Esophagus muscularis mucosa (tissue), 4 donors: ENCODE data around the gene HERPUD1. TPM values are rescaled to one million over a fixed set of nuclear protein-coding genes. Genes with fewer than 3 reads are reported as not detected.

Experiments
- DNase-seq: peaks from one replicate; pipeline ENCODE4 v3.0.0-alpha.2; 2017; ENCODE audit errors: extremely low spot score
- H3K27ac ChIP-seq, 4 donors: fragments of 200-600 bp; sonication (generic); replicated peaks in 1 of 4; 1 replicate in 3 of 4; 2 replicates in 1 of 4; pipeline ENCODE4 v1.5.1; 2016 to 2019; ENCODE audit warnings: mild to moderate bottlenecking in 1 of 4
- H3K27me3 ChIP-seq, 4 donors: fragments of 200-600 bp; sonication (generic); one replicate each; pipeline versions ENCODE4 v1.5.1 to v1.6.0; 2016 to 2019
- H3K36me3 ChIP-seq, 4 donors: fragments of 200-600 bp; sonication (generic); one replicate each; pipeline ENCODE4 v1.5.1; 2016 to 2019
- H3K4me1 ChIP-seq, 4 donors: fragments of 200-600 bp; sonication (generic); one replicate each; pipeline ENCODE4 v1.5.1; 2016 to 2019
- H3K4me3 ChIP-seq, 4 donors: fragments of 200-600 bp; sonication (generic); 1 replicate in 2 of 4; 2 replicates in 2 of 4; pipeline ENCODE4 v1.5.1; 2016 to 2019; ENCODE audit warnings: mild to moderate bottlenecking in 4 of 4, moderate library complexity in 1 of 4
- H3K9me3 ChIP-seq, 4 donors: fragments of 200-600 bp; sonication (generic); 1 replicate in 3 of 4; 2 replicates in 1 of 4; pipeline ENCODE4 v1.5.1; 2016 to 2019
- EP300 ChIP-seq: sonication (generic); formaldehyde crosslinking; IDR thresholded peaks from one replicate; pipeline ENCODE4 v1.6.1; 2017; ENCODE audit warnings: antibody characterized with exemption
- POLR2A ChIP-seq: fragments of 450-650 bp; IDR thresholded peaks from one replicate; pipeline ENCODE4 v1.6.1; 2017; ENCODE audit warnings: antibody characterized with exemption, moderate library complexity, mild to moderate bottlenecking, low read depth
- POLR2AphosphoS5 ChIP-seq, 2 donors: sonication (generic); formaldehyde crosslinking; IDR thresholded peaks; one replicate each; pipeline ENCODE4 v1.6.1; 2017; ENCODE audit warnings: antibody characterized with exemption in 2 of 2
- WGBS: methylation state at CpG from one replicate; pipeline ENCODE4 v1.1.5; 2018; 5-methylcytosine and 5-hydroxymethylcytosine counted together
- intact Hi-C: fragments of 100-400 bp; cut with DNase I; formaldehyde crosslinking; loops from one replicate; pipeline ENCODE4 v1.15.1; 2023
- total RNA-seq, 4 donors: library from RNA; depleted of rRNA; stranded (reverse); fragments of >200 nt; gene quantifications; one replicate each; pipeline versions ENCODE4 v1.1.0 to v1.2.1, GENCODE V29; 2016
- TF ChIP-seq, protein P1 (sequence below), 3 experiments: fragments of 200-600 bp in 2 of 3; fragments of 450-650 bp in 1 of 3; sonication (generic) in 2 of 3; IDR thresholded peaks; one replicate each; pipeline ENCODE4 v1.5.1; 2017 to 2019; ENCODE audit warnings: antibody characterized with exemption in 3 of 3, mild to moderate bottlenecking in 2 of 3, moderate library complexity in 1 of 3

HERPUD1 gene
- total RNA-seq, 4 donors from 2014 or later = 64.0 to 99.7 (median 71.5) TPM

GRCh38 chr16:56892705-56893104 is 39.2 kb upstream of the HERPUD1 start:
- H3K9me3 ChIP-seq = no peaks in the 10 kb centered on the region
- DNase-seq = no peak
- WGBS = 83% methylated on average over 4 of the region's 14 CpGs
- no peak overlapping the region for H3K27ac ChIP-seq
- no peaks in the 10 kb centered on the region for H3K4me1 ChIP-seq
- intact Hi-C loops = no loop called here
- no peaks in the 10 kb centered on the region for H3K36me3 ChIP-seq
- no peak for TF ChIP-seq POLR2A
- TF ChIP-seq, protein P1, sequence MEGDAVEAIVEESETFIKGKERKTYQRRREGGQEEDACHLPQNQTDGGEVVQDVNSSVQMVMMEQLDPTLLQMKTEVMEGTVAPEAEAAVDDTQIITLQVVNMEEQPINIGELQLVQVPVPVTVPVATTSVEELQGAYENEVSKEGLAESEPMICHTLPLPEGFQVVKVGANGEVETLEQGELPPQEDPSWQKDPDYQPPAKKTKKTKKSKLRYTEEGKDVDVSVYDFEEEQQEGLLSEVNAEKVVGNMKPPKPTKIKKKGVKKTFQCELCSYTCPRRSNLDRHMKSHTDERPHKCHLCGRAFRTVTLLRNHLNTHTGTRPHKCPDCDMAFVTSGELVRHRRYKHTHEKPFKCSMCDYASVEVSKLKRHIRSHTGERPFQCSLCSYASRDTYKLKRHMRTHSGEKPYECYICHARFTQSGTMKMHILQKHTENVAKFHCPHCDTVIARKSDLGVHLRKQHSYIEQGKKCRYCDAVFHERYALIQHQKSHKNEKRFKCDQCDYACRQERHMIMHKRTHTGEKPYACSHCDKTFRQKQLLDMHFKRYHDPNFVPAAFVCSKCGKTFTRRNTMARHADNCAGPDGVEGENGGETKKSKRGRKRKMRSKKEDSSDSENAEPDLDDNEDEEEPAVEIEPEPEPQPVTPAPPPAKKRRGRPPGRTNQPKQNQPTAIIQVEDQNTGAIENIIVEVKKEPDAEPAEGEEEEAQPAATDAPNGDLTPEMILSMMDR (IDR thresholded peaks at IDR 0.05) = no peak
- TF ChIP-seq POLR2AphosphoS5 (IDR thresholded peaks at IDR 0.05) = no peak
- TF ChIP-seq EP300 = no peak
- no peak overlapping the region for H3K4me3 ChIP-seq
- H3K27me3 ChIP-seq = no peaks in the 10 kb centered on the region

DNA sequence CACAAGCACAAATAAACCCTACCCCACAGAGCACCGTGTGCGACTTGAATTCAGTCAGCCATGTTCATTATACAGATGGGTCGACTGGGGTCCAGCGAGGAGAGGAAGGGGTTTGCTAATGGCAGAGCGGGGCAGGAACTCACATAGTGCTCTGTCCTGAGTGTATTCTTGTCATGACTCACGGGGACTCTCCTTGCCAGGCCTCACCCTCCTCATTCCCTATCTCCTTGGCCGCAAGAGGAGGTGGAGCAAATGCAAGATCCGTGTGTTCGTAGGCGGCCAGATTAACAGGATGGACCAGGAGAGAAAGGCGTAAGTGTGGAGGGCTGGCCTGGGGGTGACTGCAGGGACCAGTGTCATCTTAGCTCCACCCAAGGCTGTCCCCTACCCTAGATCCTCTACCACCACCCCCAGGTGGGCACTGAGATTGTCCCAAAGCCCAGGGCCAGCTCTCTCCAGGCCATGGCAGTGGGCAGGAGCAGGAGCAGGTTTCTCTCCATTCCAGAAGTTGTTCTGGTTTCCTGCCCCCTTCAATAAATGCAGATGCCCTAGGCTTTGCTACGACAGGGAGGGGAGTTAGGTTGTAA is 37.5 kb upstream of the HERPUD1 start:
- H3K4me3 ChIP-seq = no peak overlapping the region
- no peaks in the 10 kb centered on the region for H3K36me3 ChIP-seq
- intact Hi-C loops = no loop called here
- no peak overlapping the region for H3K27ac ChIP-seq
- no peaks in the 10 kb centered on the region for H3K27me3 ChIP-seq
- no peaks in the 10 kb centered on the region for H3K9me3 ChIP-seq
- WGBS = 82% methylated on average over 12 of the region's 12 CpGs
- H3K4me1 ChIP-seq = no peaks in the 10 kb centered on the region
- DNase-seq = no peak
- no peak for TF ChIP-seq POLR2AphosphoS5 (IDR thresholded peaks at IDR 0.05)
- no peak for TF ChIP-seq EP300
- TF ChIP-seq, protein P1 (IDR thresholded peaks at IDR 0.05) = no peak
- no peak for TF ChIP-seq POLR2A

- TF ChIP-seq POLR2A (no peak), EP300 (no peak), POLR2AphosphoS5 (IDR thresholded peaks at IDR 0.05) (no peak)
- TF ChIP-seq, protein P1 (IDR thresholded peaks at IDR 0.05) = no peak
- intact Hi-C loops = no loop called here
- H3K27ac ChIP-seq = no peak overlapping the region
Measured at GRCh38 chr16:56895813-56896212, 36.1 kb upstream of the HERPUD1 start.

DNA sequence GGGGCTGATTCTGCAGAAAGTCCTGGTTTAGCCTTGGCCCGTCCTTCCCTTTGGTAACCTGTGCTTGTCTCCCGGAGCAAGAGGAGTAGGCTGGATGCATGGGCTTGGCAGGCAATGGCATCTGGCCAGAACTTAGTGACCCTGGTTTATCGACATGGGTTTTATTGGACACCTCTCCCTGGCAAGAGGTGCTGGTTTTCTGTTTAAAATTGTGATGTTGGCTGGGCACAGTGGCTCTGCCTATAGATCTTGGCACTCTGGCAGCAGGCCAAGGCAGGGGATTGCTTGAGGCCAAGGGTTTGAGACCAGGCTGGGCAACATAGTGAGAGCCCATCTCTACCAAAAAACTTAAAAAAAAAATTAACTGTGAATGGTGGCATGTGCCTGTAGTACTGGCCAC is 35.7 kb upstream of the HERPUD1 start:
- Histone ChIP-seq H3K4me3 (no peak overlapping the region), H3K9me3 (no peaks in the 10 kb centered on the region), H3K36me3 (no peaks in the 10 kb centered on the region), H3K27ac (no peak overlapping the region), H3K4me1 (no peaks in the 10 kb centered on the region), H3K27me3 (no peaks in the 10 kb centered on the region)
- intact Hi-C loops = no loop called here
- no peak for DNase-seq
- TF ChIP-seq POLR2AphosphoS5 (IDR thresholded peaks at IDR 0.05) (no peak), POLR2A (no peak), EP300 (no peak)
- TF ChIP-seq, protein P1 (IDR thresholded peaks at IDR 0.05) = no peak
- WGBS = 86% methylated on average over 3 of the region's 3 CpGs

More at GRCh38 chr16:56895813-56896212, 36.1 kb upstream of the HERPUD1 start:
- Histone ChIP-seq H3K27me3 (no peaks in the 10 kb centered on the region), H3K4me1 (no peaks in the 10 kb centered on the region), H3K4me3 (no peak overlapping the region), H3K9me3 (no peaks in the 10 kb centered on the region), H3K36me3 (no peaks in the 10 kb centered on the region)
- WGBS = 70% methylated on average over 4 of the region's 4 CpGs
- no peak for DNase-seq
